Suprapubic skin (tissue), 4 donors: ENCODE results near the gene ABLIM3.

ENCODE experiments used
- CTCF ChIP-seq, 2 donors: fragments of 200-600 bp in 1 of 2; fragments of 450-650 bp in 1 of 2; sonication (generic) in 1 of 2; IDR thresholded peaks; one replicate each; pipeline ENCODE4 v1.5.1; 2016 to 2019; ENCODE audit warnings: antibody characterized with exemption in 2 of 2, mild to moderate bottlenecking in 1 of 2, moderate library complexity in 1 of 2
- POLR2A ChIP-seq, 2 donors: fragments of 450-650 bp; IDR thresholded peaks; one replicate each; pipeline ENCODE4 v1.6.1; 2017; ENCODE audit warnings: antibody characterized with exemption in 2 of 2, mild to moderate bottlenecking in 2 of 2, moderate library complexity in 2 of 2
- POLR2AphosphoS5 ChIP-seq, 3 donors: sonication (generic); formaldehyde crosslinking; IDR thresholded peaks; one replicate each; pipeline ENCODE4 v1.6.1; 2017; ENCODE audit warnings: antibody characterized with exemption in 3 of 3

GRCh38 chr5:149267241-149267973, 126.1 kb downstream of the ABLIM3 start:
- no peak for TF ChIP-seq CTCF (IDR thresholded peaks at IDR 0.05)
- no peak for TF ChIP-seq POLR2A (IDR thresholded peaks at IDR 0.05)
- no peak for TF ChIP-seq POLR2AphosphoS5 (IDR thresholded peaks at IDR 0.05)
